ENCODE data around the gene PRSS50. TPM values are rescaled to one million over a fixed set of nuclear protein-coding genes. Genes with fewer than 3 reads are reported as not detected.

PRSS50 gene
- total RNA-seq, 1 experiment from 2014 or later: 0.70 TPM

GRCh38 chr3:46731795-46732194 lies 14.1 kb upstream of the PRSS50 start:
- Mint-ChIP-seq H3K4me1 (peaks cover 9% of the 10 kb centered on the region), H3K4me3 (no peak overlapping the region), H3K36me3 (no peaks in the 10 kb centered on the region), H3K9me3 (no peaks in the 10 kb centered on the region), H3K27me3 (ENCODE audit: low read depth) (no peaks in the 10 kb centered on the region; the same call in 1 of the 2 replicates), H3K27ac (no peak overlapping the region)
- ATAC-seq (no peak), DNase-seq (ENCODE audit: low spot score) (no peak)
- POLR2A ChIA-PET: no interaction called here
- TF ChIP-seq ZNF532 (CRISPR knock-in tag; IDR thresholded peaks at IDR 0.05; ENCODE audit: borderline replicate concordance) (no peak), ZNF512 (CRISPR knock-in tag; IDR thresholded peaks at IDR 0.05; ENCODE audit: borderline replicate concordance) (no peak), HMGA2 (CRISPR knock-in tag; IDR thresholded peaks at IDR 0.05) (no peak), CDX4 (CRISPR knock-in tag; IDR thresholded peaks at IDR 0.05; ENCODE audit: borderline replicate concordance) (no peak), ERG (CRISPR knock-in tag; IDR thresholded peaks at IDR 0.05) (no peak), JAZF1 (CRISPR knock-in tag; IDR thresholded peaks at IDR 0.05) (no peak), AFF4 (CRISPR knock-in tag; IDR thresholded peaks at IDR 0.05; ENCODE audit: borderline replicate concordance) (no peak), RELA (CRISPR knock-in tag; IDR thresholded peaks at IDR 0.05; ENCODE audit: borderline replicate concordance) (no peak), NFATC4 (CRISPR knock-in tag; IDR thresholded peaks at IDR 0.05) (no peak), ZNF317 (CRISPR knock-in tag; IDR thresholded peaks at IDR 0.05; ENCODE audit: borderline replicate concordance, low read depth) (no peak), TCF7 (CRISPR knock-in tag; IDR thresholded peaks at IDR 0.05; ENCODE audit: low read depth) (no peak), MAX (CRISPR knock-in tag; IDR thresholded peaks at IDR 0.05) (no peak), SOX15 (CRISPR knock-in tag; IDR thresholded peaks at IDR 0.05) (no peak)
- CTCF ChIA-PET: no interaction called here

GRCh38 chr3:46730819-46731218 lies 13.2 kb upstream of the PRSS50 start:
- H3K36me3 Mint-ChIP-seq: no peaks in the 10 kb centered on the region
- TF ChIP-seq NR3C1 (CRISPR knock-in tag; conservative IDR thresholded peaks at IDR 0.05; ENCODE audit: low read depth): no peak
- no peak for TF ChIP-seq FOXK1 (CRISPR knock-in tag; IDR thresholded peaks at IDR 0.05)
- no peak for TF ChIP-seq ZBTB43 (CRISPR knock-in tag; IDR thresholded peaks at IDR 0.05)
- no peak for TF ChIP-seq IRF1 (CRISPR knock-in tag; IDR thresholded peaks at IDR 0.05)
- no peak for TF ChIP-seq ATF6 (CRISPR knock-in tag; IDR thresholded peaks at IDR 0.05)
- TF ChIP-seq ZNF138 (CRISPR knock-in tag; conservative IDR thresholded peaks at IDR 0.05): no peak

More at GRCh38 chr3:46730819-46731218, 13.2 kb upstream of the PRSS50 start:
- Mint-ChIP-seq H3K4me3 (no peak overlapping the region), H3K9me3 (no peaks in the 10 kb centered on the region), H3K4me1 (peaks cover 19% of the 10 kb centered on the region), H3K27ac (no peak overlapping the region), H3K27me3 (ENCODE audit: low read depth) (no peaks in the 10 kb centered on the region; the same call in 1 of the 2 replicates)
- ATAC-seq (no peak), DNase-seq (ENCODE audit: low spot score) (no peak)
- ChIA-PET CTCF (no interaction called here), POLR2A (interaction anchor here (0.8 kb wide), 1 partner anchor 20 kb away, joined by 3 read pairs; no protein-coding TSS in a partner anchor)
